Mesenteric fat pad (tissue), 1 donor: ENCODE measurements around the gene EDNRA. TPM values are rescaled to one million over a fixed set of nuclear protein-coding genes. Genes with fewer than 3 reads are reported as not detected.

ENCODE experiments used
- DNase-seq: peaks from one replicate; pipeline ENCODE4 v3.0.0-alpha.2; 2020; ENCODE audit warnings: low spot score
- total RNA-seq: library from RNA; stranded (reverse); fragmentation: NEBNext Ultra II Directional; extraction: Animal tissue kit (Norgen Biotek cat#: 25700); gene quantifications from one replicate; pipeline ENCODE4 v1.2.1, GENCODE V29; 2021
- donor health status: DM: yes; HTN: yes; CAD: no.

EDNRA gene
- total RNA-seq, 1 donor from 2014 or later, result 3.6 TPM

- no peak for DNase-seq
Observed at GRCh38 chr4:147496500-147496899, 15.6 kb downstream of the EDNRA start.

GRCh38 chr4:147498031-147498660 lies 17.2 kb downstream of the EDNRA start:
- no peak for DNase-seq

GRCh38 chr4:147508346-147508745 lies 27.4 kb downstream of the EDNRA start:
- no peak for DNase-seq

- DNase-seq, result no peak
Observed at GRCh38 chr4:147509386-147509785, 28.5 kb downstream of the EDNRA start.

GRCh38 chr4:147510962-147511668 lies 30.2 kb downstream of the EDNRA start:
- DNase-seq, result no peak

- no peak for DNase-seq
Observed at GRCh38 chr4:147513091-147513490, 32.2 kb downstream of the EDNRA start.

GRCh38 chr4:147513952-147514351 lies 33.1 kb downstream of the EDNRA start:
- no peak for DNase-seq

- no peak for DNase-seq
Observed at GRCh38 chr4:147515220-147515936, 34.5 kb downstream of the EDNRA start.

GRCh38 chr4:147516133-147516532 lies 35.2 kb downstream of the EDNRA start:
- DNase-seq, result no peak

GRCh38 chr4:147518086-147518485 lies 37.2 kb downstream of the EDNRA start:
- DNase-seq, result no peak

- DNase-seq, result no peak
Observed at GRCh38 chr4:147518846-147519767, 38.2 kb downstream of the EDNRA start.

GRCh38 chr4:147524601-147525000 lies 43.7 kb downstream of the EDNRA start:
- DNase-seq, result no peak

GRCh38 chr4:147525494-147526271 lies 44.8 kb downstream of the EDNRA start:
- DNase-seq, result no peak

GRCh38 chr4:147526272-147526654 lies 45.4 kb downstream of the EDNRA start:
- DNase-seq, result no peak

GRCh38 chr4:147528054-147528453 lies 47.2 kb downstream of the EDNRA start:
- DNase-seq, result no peak

- no peak for DNase-seq
Observed at GRCh38 chr4:147530134-147530533, 49.2 kb downstream of the EDNRA start.

- DNase-seq, result no peak
Observed at GRCh38 chr4:147530723-147531122, 49.8 kb downstream of the EDNRA start.

GRCh38 chr4:147532896-147533295 lies 52.0 kb downstream of the EDNRA start:
- no peak for DNase-seq

- DNase-seq, result no peak
Observed at GRCh38 chr4:147533331-147533730, 52.4 kb downstream of the EDNRA start.

- no peak for DNase-seq
Observed at GRCh38 chr4:147535124-147535523, 54.2 kb downstream of the EDNRA start.

GRCh38 chr4:147538711-147539110 lies 57.8 kb downstream of the EDNRA start:
- no peak for DNase-seq
